ENCODE data around the gene TYMP. TPM values are rescaled to one million over a fixed set of nuclear protein-coding genes. Genes with fewer than 3 reads are reported as not detected.

The TYMP gene
- total and polyA plus RNA-seq, 2 of the 8 experiments (the other 6 are each of a cell fraction or from before 2014, with no cell fraction given), result 0.43 to 0.48 TPM

- TF ChIP-seq HDAC2 (IDR thresholded peaks at IDR 0.05; ENCODE audit: borderline replicate concordance in 1 of 2, low read depth in 2 of 2, low read length in 2 of 2) (no peak), CBX5 (IDR thresholded peaks at IDR 0.05; ENCODE audit: low read depth, low read length) (no peak), EP300 (IDR thresholded peaks at IDR 0.05; ENCODE audit: borderline replicate concordance in 1 of 2, low read depth in 2 of 2, low read length in 2 of 2) (no peak), CBX8 (IDR thresholded peaks at IDR 0.05; ENCODE audit: borderline replicate concordance, low read depth, low read length) (no peak), RBBP5 (IDR thresholded peaks at IDR 0.05; ENCODE audit: borderline replicate concordance, low read depth, low read length) (no peak), RAD21 (IDR thresholded peaks at IDR 0.05 in 1 of 2, conservative IDR thresholded peaks at IDR 0.05 in 1 of 2; ENCODE audit: low read depth in 2 of 2, low read length in 2 of 2) (no peak)
Measured at GRCh38 chr22:50561401-50562358, 31.9 kb upstream of the TYMP start (continued).
